Measurements from ENCODE around the gene LRIG2.
"Not testable (repeated sequence)": the region's sequence is repeated elsewhere in the genome, so short reads cannot be mapped to it uniquely, and the experiment has no call there.

LRIG2 gene

GRCh38 chr1:113063456-113063855, 9.5 kb upstream of the LRIG2 start:
- not testable (repeated sequence) for DNase-seq (ENCODE audit: low spot score)

GRCh38 chr1:113072141-113072756, 749 bp upstream of the LRIG2 start:
- DNase-seq (ENCODE audit: low spot score) = no peak

- DNase-seq (ENCODE audit: low spot score) = no peak
Measured at GRCh38 chr1:113073479-113073950, 517 bp downstream of the LRIG2 start.

- DNase-seq (ENCODE audit: low spot score) = no peak
Measured at GRCh38 chr1:113074237-113074636, 1.2 kb downstream of the LRIG2 start.

GRCh38 chr1:113077978-113078377, 5.0 kb downstream of the LRIG2 start:
- not testable (repeated sequence) for DNase-seq (ENCODE audit: low spot score)

GRCh38 chr1:113086541-113086940, 13.5 kb downstream of the LRIG2 start:
- DNase-seq (ENCODE audit: low spot score) = no peak

- no peak for DNase-seq (ENCODE audit: low spot score)
Measured at GRCh38 chr1:113088972-113089371, 16.0 kb downstream of the LRIG2 start.

- DNase-seq (ENCODE audit: low spot score) = no peak
Measured at GRCh38 chr1:113090051-113090450, 17.1 kb downstream of the LRIG2 start.

- no peak for DNase-seq (ENCODE audit: low spot score)
Measured at GRCh38 chr1:113091988-113092594, 19.1 kb downstream of the LRIG2 start.

- DNase-seq (ENCODE audit: low spot score) = no peak
Measured at GRCh38 chr1:113094506-113094905, 21.5 kb downstream of the LRIG2 start.

GRCh38 chr1:113095790-113096455, 22.9 kb downstream of the LRIG2 start:
- no peak for DNase-seq (ENCODE audit: low spot score)

- no peak for DNase-seq (ENCODE audit: low spot score)
Measured at GRCh38 chr1:113096493-113096892, 23.5 kb downstream of the LRIG2 start.

GRCh38 chr1:113101588-113101987, 28.6 kb downstream of the LRIG2 start:
- DNase-seq (ENCODE audit: low spot score) = no peak

GRCh38 chr1:113103048-113103447, 30.1 kb downstream of the LRIG2 start:
- DNase-seq (ENCODE audit: low spot score) = no peak

GRCh38 chr1:113103977-113104376, 31.0 kb downstream of the LRIG2 start:
- DNase-seq (ENCODE audit: low spot score) = no peak

GRCh38 chr1:113106910-113107309, 33.9 kb downstream of the LRIG2 start:
- no peak for DNase-seq (ENCODE audit: low spot score)

GRCh38 chr1:113109908-113110554, 37.0 kb downstream of the LRIG2 start:
- peak; percentile 40 for DNase-seq (ENCODE audit: low spot score)

- DNase-seq (ENCODE audit: low spot score) = no peak
Measured at GRCh38 chr1:113118266-113118665, 45.3 kb downstream of the LRIG2 start.

GRCh38 chr1:113123737-113124136, 50.7 kb downstream of the LRIG2 start:
- DNase-seq (ENCODE audit: low spot score) = no peak

GRCh38 chr1:113124366-113124765, 51.4 kb downstream of the LRIG2 start:
- no peak for DNase-seq (ENCODE audit: low spot score)

GRCh38 chr1:113125517-113125916, 52.5 kb downstream of the LRIG2 start:
- DNase-seq (ENCODE audit: low spot score) = no peak

- no peak for DNase-seq (ENCODE audit: low spot score)
Measured at GRCh38 chr1:113126207-113126606, 53.2 kb downstream of the LRIG2 start.

GRCh38 chr1:113128116-113128515, 55.1 kb downstream of the LRIG2 start:
- DNase-seq (ENCODE audit: low spot score) = no peak
